ENCODE data around the gene MAGI1.
"Not testable (repeated sequence)": the region's sequence is repeated elsewhere in the genome, so short reads cannot be mapped to it uniquely, and the experiment has no call there.

The MAGI1 gene

DNA sequence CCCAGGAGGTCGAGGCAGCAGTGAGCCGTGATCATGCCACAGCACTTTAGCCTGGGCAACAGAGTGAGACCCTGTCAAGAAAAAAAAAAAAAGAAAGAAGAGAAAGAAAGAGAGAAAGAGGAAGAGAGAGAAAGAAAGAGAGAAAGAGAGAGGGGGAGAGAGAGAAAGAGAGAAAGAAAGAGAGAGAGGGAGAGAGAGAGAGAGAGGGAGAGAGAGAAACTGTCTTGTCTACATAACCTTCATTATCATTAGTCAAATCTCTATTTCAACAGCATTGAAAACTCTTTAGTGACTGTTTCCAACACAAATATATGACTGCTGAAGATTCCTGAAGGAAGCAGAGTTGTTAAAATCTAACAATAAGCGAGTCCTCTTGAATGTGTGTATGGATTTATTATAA is 304.3 kb downstream of the MAGI1 start:
- DNase-seq, result no peak

GRCh38 chr3:65733459-65733858 is 305.3 kb downstream of the MAGI1 start:
- DNase-seq, result no peak

DNA sequence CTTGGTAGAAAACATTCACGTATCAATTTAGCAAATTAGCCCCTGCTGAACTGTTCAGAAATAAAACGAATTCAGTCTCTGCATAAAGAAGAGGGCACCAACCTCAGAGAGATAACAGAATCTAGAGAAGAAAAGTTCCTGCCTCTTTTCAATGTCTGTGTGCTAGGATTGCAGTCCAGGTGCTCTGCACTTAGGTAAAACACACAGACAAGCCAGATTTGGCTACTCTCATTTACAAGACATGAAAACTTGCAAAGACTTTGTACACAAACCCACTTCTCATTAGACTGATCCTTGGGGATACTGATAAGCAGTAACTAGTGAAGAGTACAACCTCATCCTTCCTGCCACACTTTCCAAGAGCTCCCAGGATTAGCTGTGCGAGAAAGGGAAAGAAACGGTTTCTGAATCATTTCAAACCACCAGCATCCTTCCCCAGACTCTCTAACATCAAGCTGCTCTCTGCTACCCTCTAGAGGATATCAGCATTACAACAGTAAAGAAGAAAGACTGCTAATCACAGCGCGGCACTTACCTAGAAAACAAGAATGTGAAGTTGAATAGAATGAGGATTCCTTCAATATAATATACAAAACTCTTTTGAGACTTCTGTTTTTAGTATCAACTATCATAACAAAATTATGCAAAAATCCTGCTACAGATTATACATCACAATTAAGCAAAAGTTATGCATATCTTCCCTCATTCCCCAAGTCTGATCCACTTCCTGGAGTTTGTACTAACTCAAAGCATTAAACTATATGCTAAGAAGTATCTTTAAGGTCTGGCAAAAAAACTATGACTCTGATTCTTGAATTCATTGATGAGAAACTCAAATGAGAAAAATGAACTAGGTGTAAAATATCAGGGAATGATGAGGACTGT is 306.4 kb downstream of the MAGI1 start:
- peak in 1 of 2 donors; percentile 28 for DNase-seq

DNA sequence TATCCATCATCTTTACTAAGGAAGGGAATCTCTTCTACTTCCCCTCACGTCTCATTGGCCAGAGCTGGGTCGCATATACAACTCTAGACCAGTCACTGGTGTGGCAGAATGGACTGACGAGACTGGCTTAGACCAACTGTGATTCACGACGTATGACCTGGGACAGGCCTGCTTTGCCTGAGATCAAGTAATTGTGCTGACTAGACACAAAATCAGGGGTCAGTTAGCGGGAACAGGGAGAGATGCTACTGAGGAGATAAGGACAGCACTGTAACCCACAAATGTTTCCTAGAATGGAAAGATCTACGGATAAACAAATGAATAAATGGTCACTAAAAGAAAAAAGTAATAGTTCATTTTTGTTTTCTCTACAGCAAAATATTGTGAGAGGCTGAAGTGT is 308.3 kb downstream of the MAGI1 start:
- no peak for DNase-seq

- DNase-seq, result no peak
Observed at GRCh38 chr3:65729973-65730372, 308.7 kb downstream of the MAGI1 start.

DNA sequence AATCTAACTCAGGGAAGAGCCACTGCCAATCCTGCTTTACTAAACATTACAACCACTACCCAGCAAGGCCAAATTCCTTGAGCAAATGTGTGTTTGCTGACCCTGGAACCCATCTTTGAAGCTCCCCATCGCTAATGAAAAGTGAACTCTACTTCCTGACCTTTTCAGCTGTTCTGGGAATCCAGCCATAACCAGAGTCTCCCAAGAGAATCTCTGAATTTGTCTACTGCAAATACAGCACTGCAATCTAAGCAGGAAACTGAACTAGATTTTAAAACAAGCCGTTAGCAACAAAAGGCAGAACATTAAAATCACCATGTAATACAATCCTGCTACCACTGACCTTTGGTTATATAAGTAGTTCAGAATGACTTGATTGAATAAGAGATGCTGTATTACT is 309.2 kb downstream of the MAGI1 start:
- no peak for DNase-seq

DNA sequence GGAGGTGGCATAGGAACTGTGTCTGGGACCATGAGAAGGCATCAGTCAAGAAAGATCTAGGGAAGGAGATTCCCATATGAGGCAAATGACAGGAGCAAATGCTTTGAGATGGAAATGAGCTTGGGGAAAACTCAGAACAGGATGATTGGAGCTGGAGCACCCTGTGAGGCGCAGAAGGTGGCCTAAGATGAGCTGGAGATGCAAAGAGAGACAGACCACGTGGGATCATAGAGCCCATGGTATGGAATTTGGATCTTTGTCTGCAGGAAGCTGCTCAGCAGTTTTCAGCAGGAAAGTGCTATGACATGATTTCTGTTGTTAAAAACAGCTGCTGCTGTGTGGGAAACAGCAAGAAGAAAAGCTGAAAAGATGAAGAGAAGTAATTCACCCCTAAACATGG is 310.6 kb downstream of the MAGI1 start:
- DNase-seq, result no peak

DNA sequence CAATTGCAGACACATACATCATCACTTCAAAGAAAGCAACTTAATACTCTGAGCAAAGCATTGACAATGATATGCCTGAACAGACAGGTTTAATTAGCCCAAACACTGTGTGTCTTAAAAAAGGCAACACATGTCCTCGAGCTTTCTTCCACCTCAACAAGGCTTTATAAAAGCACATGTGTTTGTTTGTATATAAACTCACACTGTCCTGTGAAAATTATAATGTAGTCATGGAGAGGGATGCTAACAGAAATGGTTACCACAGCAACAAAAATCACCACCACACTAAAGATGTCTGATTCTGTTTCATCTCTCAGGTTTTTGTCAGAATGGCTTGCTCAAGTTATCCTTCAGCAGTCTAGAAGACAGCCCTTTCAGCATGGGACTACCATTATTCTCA is 314.7 kb downstream of the MAGI1 start:
- no peak for DNase-seq

- DNase-seq, result no peak
Observed at GRCh38 chr3:65723011-65723410, 315.7 kb downstream of the MAGI1 start.

DNA sequence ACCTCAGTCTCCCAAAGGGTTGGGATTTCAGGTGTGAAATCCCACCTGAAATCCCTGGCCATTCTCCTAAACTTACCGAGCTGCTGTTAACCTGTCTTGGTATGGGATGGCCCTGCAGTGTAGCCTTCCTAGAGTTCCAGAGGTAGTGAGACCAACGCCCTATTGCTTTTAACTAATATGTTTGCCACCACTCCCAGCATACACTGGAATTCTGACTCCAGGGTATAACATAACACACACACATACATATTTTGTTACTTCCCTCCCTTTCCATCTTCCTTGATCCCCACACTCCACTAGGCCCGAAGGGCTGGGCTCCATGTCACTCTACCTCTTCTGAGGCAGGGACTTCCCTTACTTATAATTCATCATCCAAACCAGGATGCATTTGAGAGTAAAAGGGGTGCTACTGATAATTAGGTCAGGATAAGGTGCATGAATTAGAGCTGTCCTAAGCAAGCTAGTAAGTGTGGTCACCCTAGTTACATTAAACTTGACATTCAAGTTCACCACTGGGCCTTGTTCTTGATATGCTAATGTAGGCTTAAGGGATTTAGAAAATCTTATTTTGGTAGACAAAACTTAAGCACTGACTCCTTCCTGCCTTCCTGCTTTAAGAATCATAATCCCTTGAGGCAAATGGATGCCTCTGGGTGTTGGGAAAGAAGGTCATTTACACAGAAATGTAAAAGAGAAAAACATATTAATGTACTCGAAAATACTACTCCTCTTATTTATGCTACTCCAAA is 317.6 kb downstream of the MAGI1 start:
- no peak for DNase-seq

- not testable (repeated sequence) for DNase-seq
Observed at GRCh38 chr3:65719639-65720038, 319.1 kb downstream of the MAGI1 start.

DNA sequence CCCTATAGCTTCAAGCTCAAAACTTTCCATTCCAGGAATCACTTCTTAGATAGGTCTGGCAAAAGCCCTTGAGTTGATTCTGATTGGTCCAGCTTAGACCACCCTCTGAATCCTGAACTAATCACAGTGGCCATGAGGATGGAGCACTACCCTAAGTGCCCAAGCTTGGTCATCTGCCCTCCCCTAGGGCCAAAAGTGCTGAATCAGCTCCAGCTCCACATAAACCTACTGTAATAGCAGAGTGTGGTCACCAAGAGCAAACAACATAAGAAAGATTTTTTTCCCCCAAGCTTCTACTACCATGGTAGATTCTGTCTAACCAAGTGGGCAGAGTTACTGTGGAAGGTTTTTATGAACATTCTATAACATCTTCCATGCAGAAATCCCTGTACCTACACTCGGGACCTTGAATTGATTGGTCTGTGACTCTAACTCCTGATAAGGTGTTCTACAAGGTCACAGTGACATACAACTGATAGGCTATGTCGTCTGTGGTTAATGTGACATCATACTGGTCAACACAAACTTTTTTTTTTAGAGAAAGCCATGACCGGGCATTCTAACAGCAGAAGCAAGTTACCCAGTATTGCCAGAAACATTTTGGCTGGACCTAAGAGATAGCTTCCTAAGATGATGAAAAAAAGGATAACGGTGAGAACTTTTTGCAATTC is 320.9 kb downstream of the MAGI1 start:
- DNase-seq, result no peak

DNA sequence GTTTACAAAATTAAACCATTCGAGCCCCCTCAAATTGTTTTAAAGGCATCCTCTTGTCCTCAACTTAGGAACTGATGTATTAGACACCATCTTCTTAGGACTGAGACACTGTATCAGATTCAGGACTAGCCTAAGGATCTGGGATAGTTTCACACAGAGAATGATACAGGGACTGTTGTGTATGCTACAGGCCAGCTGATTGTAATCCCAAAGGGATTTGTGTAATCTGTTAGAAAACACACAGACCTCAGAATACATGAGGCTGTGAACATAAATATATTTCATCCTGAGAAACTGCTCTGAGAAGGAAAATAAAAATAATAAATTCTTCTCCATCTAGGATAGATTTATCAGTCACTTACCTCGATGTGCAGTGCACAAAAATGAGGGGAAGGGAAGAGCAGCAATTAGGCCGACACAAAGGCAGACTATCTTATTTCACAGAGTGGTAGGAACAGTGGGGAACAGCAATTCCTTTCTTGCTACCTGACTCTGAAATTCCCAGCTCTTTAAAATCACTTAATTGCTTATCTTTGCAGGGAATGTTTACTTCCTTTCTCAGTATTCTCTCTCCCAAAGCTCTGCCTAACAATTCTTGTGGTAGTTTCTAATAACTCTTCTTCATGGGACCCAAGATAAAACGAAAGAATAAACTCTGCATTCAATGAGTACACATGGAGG is 322.5 kb downstream of the MAGI1 start:
- no peak for DNase-seq

- no peak for DNase-seq
Observed at GRCh38 chr3:65714134-65714533, 324.6 kb downstream of the MAGI1 start.

GRCh38 chr3:65713016-65713415 is 325.7 kb downstream of the MAGI1 start:
- no peak for DNase-seq

DNA sequence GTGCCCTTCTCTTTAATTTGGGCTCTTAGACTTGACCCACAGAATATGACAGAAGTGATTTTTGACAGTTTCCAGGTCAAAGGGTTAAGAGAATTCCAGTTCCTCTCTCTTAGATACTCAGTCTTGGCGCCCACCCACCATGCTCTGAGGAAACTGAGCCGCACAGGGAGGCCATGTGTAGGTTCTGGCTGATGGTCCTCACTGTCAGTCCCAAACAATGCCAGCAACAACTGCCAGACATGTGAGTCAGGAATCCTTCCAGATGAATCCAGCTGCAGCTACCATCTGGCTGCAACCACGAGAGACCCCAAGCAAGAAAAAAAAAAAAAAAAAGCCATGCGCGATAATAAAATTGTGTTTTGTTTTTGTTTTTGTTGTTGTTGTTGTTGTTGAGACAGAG is 326.6 kb downstream of the MAGI1 start:
- no peak for DNase-seq

GRCh38 chr3:65706776-65707568 is 331.7 kb downstream of the MAGI1 start:
- no peak for DNase-seq

GRCh38 chr3:65706301-65706700 is 332.4 kb downstream of the MAGI1 start:
- DNase-seq, result no peak

- no peak for DNase-seq
Observed at GRCh38 chr3:65703820-65704219, 334.9 kb downstream of the MAGI1 start.

DNA sequence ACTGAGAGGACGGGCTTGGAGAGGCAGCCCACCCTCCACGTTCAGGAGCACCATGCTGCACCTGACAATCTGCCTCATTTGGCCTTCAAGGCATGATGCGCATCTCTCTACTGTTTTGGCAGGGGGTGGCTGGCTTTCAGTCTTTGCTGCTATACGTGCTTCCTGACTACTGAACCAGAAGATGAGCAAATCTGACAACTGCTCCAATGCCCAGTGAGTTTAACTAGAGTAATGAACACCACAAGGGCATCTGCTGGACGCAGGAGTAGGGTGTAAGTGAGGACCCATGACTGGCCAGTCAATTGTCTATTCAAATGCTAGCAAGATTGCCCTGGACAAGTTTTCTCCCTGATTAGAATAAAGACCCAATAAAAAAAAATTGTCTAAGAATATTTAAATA is 335.7 kb downstream of the MAGI1 start:
- no peak for DNase-seq

GRCh38 chr3:65702202-65702601 is 336.5 kb downstream of the MAGI1 start:
- no peak for DNase-seq

DNA sequence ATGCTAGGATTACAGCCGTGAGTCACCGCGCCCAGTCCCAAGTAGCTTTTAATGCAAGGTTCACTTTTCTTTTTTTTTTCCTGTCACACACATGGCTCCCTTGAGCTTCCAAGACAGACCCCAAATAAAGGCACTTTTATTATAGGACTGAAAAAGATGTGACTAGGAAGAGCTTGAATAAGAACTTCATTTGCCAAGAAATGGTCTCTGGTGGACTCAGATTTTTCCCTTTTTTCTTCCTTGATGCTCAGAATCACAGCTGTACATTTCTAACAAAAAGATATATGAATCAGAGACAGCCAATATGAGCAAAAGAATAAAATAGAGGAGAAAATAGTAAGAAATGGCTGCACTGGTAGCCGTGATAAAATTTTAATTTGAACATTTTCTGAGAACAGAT is 337.2 kb downstream of the MAGI1 start:
- DNase-seq, result no peak

Data from CD4-positive, alpha-beta T cell treated with Interleukin-1 beta for 1 hour (primary cell).